T follicular helper cell (primary cell): ENCODE measurements around the gene IDE.

Experiments
- DNase-seq: peaks from one replicate; pipeline ENCODE4 v3.0.0-alpha.2; 2020; ENCODE audit warnings: low read depth

Gene IDE

GRCh38 chr10:92567952-92568600 is 5.8 kb downstream of the IDE start:
- no peak for DNase-seq

DNA sequence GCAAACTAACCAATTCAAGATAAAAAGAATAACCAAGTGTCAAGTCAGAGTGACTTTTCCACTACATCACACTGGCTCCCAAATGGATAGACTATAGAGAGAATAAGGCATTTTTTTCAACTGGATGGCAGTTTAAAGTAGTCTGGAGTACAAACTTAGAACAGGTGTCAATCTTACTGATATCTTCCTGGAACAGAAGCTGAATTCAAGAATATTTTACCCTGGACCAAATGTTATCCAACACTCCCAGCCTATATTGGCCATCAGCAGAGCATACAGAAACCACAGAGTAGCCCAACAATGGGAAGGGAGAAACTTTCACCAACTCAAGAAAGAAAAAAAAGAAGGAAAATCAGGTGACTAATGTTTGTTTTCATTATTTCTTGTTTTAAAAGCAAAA is 11.5 kb downstream of the IDE start:
- DNase-seq: no peak

DNA sequence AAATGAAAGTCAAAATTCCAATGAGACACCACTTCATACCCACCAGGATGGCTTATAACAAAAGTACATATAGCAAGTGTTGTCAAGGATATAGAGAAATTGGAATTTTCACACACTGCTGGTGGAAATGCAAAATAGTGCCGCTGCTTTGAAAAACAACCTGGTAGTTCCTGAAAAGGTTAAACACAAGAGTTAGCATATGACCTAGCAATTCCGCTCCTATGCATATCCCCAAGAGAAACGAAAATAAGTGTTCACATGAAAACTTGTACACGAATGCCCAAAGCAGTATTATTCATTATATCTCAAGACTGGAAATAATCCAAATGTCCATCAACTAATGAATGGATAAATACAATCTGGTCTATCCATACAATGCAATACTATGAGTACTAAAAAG is 14.8 kb downstream of the IDE start:
- no peak for DNase-seq

DNA sequence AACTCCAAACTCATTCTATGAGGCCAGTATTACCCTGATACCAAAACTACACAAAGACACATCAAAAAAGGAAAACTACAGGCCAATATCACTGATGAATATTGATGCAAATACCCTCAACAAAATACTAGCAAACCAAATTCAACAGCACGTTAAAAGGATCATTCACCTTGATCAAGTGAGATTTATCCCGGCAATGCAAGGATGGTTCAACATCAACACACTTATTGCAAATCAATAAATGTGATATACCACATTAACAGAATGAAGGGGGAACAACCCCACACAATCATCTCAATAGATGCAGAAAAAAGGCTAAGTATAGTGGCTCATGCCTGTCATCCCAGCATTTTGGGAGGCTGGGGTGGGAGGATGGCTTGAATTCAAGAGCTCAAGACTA is 19.9 kb downstream of the IDE start:
- no peak for DNase-seq

GRCh38 chr10:92552310-92552709 is 21.6 kb downstream of the IDE start:
- no peak for DNase-seq

DNA sequence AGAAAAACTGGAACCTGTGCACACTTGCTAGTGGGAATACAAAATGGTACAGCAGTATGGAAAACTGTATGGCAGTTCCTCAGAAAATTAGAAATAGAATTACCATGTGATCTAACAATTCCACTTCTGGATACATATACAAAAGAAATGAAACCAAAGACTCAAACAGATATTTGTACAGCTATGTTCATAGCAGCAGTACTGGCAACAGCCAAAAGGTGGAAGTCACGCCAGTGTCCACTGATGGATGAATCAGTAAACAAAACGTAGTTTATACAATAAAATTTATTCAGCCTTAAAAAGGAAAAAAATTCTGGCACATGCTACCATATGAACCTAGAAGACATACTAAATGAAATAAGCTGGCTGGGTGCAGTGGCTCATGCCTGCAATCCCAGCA is 23.0 kb downstream of the IDE start:
- no peak for DNase-seq

DNA sequence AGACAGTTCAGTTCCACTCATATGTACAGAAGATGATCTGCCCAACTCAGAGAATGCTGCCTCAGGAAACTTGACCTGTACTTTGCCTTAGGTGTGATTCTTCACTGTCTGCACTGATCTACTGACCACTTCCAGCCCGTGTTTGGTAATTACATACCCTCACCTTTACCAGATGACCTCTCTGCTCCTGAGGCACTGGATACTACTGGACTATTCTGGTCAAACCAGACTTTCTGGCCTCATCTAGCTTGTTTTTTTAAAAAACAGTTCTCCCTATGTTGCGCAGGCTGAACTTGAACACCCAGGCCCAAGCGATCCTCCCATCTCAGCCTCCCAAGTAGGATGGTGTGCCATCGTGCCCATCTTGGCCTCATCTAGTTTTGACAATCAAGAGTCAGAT is 26.2 kb downstream of the IDE start:
- no peak for DNase-seq

- DNase-seq: no peak
Observed at GRCh38 chr10:92545556-92545955, 28.3 kb downstream of the IDE start.

GRCh38 chr10:92544296-92544695 is 29.6 kb downstream of the IDE start:
- no peak for DNase-seq

- DNase-seq: no peak
Observed at GRCh38 chr10:92542458-92542857, 31.4 kb downstream of the IDE start.

GRCh38 chr10:92541583-92541982 is 32.3 kb downstream of the IDE start:
- DNase-seq: no peak

DNA sequence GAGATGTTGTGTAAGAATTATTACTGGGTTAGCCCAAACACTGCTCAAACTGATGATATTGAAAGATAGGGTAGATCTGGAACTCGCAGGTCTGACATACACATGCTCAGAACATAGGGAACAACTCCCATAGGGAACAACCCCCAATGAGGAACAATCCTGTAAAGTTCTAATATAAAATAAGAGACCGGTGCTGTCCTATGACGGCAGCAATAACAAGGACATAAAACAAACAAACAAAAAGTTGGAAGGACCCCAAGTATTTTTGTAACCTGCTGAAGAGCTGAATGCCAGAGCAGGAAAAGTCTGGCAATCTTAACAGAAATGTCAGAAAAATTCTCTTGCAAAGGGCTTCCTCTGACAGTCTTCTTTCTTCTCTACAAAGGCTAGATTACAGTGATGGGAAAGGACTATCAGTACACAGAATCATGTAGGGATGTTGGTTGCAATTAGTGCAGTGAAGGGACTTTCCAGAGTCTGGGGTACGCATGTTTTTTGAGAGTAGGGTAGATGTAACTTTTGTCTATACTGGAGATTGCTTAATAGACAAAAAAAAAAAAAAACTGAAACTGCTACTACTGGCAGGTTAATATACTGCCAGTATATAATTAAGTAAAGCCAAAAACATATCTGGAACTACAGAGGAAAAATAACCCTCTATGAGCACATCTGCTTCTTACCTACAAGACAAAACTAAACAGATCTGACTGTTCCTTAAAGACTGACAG is 35.5 kb downstream of the IDE start:
- no peak for DNase-seq

DNA sequence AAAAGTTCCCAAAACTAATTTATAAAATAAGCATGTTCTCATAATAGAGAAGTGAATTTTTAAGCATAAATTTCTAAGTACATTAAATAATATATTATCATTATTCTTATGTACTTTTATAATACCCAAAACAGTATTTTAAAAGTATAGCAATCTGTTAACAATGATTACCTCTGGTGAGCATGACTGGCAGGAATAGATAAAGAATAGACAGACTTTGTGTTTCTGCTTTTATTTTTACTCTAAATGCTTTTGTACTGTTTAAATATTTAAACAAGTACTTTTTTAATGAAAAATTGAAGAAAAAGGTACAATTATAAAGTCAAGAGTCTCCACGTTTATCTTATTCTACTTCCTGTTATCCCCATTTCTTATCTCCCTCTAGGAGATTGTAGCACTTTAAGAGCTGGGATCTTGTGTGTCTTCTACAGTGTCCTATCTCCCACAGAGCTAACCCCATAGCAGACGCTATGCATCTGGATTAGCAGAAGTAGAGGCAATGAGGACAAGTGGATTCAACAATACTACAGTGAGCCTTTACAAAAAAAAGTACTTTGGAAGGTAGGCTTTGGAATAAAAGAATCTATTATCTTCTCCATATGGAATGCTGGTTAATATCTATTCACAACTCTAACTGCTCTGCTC is 42.9 kb downstream of the IDE start:
- DNase-seq: no peak

DNA sequence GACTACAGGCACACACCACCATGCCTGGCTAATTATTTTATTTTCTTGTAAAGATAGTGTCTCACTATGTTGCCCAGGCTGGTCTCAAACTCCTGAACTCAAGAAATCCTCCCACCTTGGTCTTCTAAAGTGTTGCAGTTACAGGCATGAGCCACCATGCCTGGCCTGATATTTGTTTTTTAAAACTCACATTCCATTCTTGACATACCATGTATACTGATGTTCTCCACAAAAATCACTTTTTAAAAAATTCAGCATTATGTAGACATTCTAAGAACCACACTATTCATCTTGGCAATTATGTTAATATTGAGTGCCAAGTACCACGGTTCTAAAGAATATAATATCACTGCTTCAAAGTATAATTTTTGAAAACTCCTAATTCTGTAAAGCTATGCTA is 43.5 kb downstream of the IDE start:
- no peak for DNase-seq

- no peak for DNase-seq
Observed at GRCh38 chr10:92527716-92528115, 46.2 kb downstream of the IDE start.

DNA sequence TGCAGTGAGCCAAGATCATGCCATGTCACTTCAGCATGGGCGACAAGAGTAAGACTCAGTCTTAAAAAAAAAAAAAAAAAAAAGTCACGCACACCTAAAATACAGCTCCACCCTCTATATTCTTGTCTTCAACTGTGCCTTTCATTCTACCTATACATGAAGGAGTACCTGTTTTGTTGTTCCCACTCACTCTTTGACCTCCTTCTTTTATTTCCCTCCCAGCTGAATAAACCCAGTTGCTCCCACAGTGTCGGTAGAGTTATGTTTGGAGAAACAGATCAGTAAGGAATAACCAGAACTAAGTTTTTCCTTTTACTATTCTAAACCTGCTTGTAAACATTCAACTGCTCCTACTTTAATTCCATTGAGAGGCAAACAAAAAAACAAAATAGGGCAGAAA is 50.3 kb downstream of the IDE start:
- no peak for DNase-seq

DNA sequence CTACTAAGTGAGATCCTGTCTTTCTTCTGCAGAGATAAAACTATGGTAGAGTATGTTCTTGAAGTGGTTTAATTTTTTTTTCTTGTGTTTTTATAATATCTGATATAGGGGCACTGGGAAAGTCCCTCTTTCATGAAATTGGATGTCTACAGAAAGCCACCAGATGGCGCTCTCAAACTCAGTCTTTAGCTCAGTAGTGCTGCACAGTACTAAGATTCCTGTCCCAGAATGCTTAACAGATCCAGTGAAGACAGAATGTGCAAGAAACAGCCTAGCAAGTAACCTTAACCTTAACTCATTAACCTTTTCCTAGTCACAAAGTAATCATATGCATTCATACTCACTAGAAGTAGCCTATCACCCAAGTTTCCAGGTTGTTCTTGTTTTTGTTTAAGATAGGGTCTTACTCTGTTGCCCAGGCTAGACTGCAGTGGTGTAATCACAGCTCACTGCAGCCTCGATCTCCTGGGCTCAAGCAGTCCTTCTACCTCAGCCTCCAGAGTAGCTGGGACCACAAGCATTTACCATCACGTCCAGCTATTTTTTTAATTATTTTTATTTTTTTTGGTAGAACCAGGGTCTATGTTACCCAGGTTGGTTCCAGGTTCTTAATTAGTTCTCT is 56.7 kb downstream of the IDE start:
- peak; percentile 58 for DNase-seq

DNA sequence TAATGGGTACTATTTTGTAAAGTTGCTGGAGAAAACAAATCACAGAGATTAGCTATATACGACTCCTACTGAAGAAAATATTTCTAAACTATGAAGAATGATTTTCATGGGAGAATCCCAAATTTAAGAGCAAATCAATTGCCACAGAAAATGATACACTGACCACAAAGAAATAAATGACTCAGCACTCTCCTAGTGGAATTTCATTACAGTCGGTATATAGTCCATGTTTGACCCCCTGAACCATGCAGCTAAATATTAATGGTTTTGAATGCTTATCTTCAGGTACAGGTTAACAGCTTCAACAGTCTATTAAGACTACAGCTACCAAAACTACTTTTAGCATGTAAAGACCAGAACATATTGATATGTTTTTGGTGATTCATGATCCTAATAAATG is 65.0 kb downstream of the IDE start:
- no peak for DNase-seq

DNA sequence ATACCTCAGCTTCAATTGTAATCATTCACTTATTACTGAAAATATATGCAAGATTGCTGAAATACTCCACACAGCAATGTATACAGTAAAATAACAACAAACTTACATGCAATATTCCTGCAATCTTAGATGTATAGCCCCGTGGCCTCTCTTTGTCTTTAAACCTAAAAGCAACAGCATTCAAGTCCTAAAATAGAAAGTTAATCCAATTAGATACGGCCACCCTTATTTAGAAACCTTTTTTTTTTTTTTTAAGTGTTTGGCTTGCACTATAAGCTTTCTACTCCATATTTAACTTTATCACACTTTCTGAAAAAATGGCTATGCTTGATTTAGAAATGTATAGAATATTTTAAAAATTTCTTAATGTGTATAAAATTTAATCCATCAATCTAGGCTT is 67.6 kb downstream of the IDE start:
- no peak for DNase-seq

GRCh38 chr10:92505044-92505443 is 68.8 kb downstream of the IDE start:
- DNase-seq: no peak

DNA sequence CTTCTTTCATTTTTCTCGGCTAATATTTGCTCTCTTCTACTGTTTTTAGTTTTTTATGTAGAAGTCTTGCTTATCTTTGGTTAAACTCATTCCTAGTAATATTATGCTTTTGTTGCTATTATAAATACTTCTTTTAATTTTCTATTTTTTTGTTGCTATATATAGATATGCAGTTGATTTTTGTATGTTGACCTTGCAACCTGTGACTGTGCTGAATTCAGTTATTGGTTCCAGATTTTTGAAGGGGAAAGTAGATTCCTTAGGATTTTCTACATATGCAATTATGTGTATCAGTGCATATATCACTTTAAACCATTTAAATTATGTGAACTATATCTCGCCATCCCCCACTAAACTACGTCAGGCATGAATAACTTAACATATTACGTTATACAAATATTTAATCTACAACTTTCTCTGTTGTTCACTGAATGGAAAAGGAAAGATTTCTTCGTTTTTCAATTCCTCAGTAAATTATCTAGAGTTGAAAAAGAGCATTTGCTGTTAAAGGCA is 71.5 kb downstream of the IDE start:
- DNase-seq: no peak

GRCh38 chr10:92493362-92493761 is 80.5 kb downstream of the IDE start:
- no peak for DNase-seq

- DNase-seq: no peak
Observed at GRCh38 chr10:92492748-92493240, 81.1 kb downstream of the IDE start.
